ENCODE measurements around the gene LRP6.

The LRP6 gene

DNA sequence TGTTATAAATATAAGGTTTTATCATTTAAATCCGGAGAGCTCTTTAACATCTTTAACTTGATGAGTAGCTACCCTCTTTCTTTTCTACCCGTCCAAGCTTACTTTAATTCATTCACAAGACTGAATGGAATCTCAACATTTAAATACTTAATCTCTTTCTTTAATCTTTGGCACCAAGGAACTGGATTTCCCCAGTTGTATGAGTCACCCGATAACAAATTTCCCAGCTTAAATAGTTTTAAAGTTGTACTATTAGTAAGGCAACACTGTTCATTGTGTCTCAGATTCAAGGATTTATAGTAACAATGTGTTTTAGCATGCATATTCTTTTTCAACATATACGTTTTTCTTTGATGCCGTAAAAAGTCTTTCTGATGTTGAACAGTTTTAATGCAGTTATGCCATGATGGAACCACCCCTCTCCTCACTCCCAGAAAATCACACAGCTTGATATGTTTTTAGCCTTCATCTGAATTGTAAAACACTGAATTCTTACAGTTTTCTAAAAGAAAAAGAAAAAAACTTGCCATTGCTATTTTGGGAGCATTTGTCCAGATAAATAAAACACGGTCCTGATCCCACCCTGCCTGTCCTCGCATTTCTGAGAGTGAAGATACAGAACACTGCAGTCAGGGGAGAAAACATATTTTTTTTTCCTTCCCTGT, 16.0 kb upstream of the LRP6 start:
- H3K27me3 ChIP-seq (ENCODE audit: control insufficient read depth, insufficient read depth, low read length): no peaks in the 10 kb centered on the region
- no peak overlapping the region for H3K4me3 ChIP-seq (ENCODE audit: low read length)
- H3K4me1 ChIP-seq (ENCODE audit: control insufficient read depth, low read depth, low read length): peaks cover 30% of the 10 kb centered on the region
- no peaks in the 10 kb centered on the region for H3K36me3 ChIP-seq (ENCODE audit: control insufficient read depth, low read depth, low read length)
- H3K9ac ChIP-seq (ENCODE audit: low read length): no peak overlapping the region
- H3K27ac ChIP-seq (ENCODE audit: low read length): no peak overlapping the region
- no peaks in the 10 kb centered on the region for H3K9me3 ChIP-seq (ENCODE audit: control insufficient read depth, low read depth, low read length)

DNA sequence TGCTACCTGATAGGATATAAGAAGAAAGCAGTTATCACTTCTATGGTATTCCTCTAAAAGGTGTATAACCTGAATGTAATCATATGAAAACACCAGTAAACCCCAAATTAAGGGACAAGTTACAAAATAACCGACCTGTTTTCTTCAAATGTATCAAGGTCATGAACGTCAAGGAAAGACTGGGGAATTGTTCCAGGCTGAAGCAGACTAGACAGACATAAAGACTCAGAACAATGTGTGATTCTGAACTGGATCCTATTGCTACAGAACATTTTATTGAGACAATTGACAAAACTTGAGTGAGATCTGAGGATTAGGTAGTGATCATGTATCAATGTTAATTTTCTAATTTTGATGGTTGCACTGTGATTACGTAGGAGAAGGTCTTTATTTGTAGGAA, 15.4 kb upstream of the LRP6 start:
- H3K4me3 ChIP-seq (ENCODE audit: low read length): no peak overlapping the region
- H3K9me3 ChIP-seq (ENCODE audit: control insufficient read depth, low read depth, low read length): no peaks in the 10 kb centered on the region
- no peaks in the 10 kb centered on the region for H3K36me3 ChIP-seq (ENCODE audit: control insufficient read depth, low read depth, low read length)
- no peaks in the 10 kb centered on the region for H3K27me3 ChIP-seq (ENCODE audit: control insufficient read depth, insufficient read depth, low read length)
- H3K9ac ChIP-seq (ENCODE audit: low read length): no peak overlapping the region
- H3K27ac ChIP-seq (ENCODE audit: low read length): no peak overlapping the region
- peaks cover 30% of the 10 kb centered on the region for H3K4me1 ChIP-seq (ENCODE audit: control insufficient read depth, low read depth, low read length)

DNA sequence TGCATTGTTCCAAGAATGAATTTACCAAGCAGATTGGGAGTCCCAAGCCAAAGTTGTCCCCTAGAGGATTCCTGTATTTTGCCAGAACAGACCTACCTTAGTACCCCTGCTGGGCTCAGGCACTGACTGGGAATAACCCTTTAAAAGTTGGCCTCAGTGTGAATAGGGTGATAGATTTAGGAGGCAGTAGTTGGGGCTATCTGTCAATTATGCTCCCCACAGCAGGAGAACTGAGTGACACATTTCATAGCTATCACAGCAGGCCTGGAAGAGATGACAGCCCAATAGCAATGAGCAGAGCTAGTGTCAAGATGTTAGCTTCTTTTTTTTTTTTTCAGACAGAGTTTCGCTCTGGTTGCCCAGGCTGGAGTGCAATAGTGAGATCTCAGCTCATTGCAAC, 14.3 kb upstream of the LRP6 start:
- Histone ChIP-seq H3K4me3 (ENCODE audit: low read length) (no peak overlapping the region), H3K36me3 (ENCODE audit: control insufficient read depth, low read depth, low read length) (no peaks in the 10 kb centered on the region), H3K27ac (ENCODE audit: low read length) (no peak overlapping the region), H3K4me1 (ENCODE audit: control insufficient read depth, low read depth, low read length) (peaks cover 30% of the 10 kb centered on the region), H3K9me3 (ENCODE audit: control insufficient read depth, low read depth, low read length) (no peaks in the 10 kb centered on the region), H3K9ac (ENCODE audit: low read length) (no peak overlapping the region), H3K27me3 (ENCODE audit: control insufficient read depth, insufficient read depth, low read length) (no peaks in the 10 kb centered on the region)

DNA sequence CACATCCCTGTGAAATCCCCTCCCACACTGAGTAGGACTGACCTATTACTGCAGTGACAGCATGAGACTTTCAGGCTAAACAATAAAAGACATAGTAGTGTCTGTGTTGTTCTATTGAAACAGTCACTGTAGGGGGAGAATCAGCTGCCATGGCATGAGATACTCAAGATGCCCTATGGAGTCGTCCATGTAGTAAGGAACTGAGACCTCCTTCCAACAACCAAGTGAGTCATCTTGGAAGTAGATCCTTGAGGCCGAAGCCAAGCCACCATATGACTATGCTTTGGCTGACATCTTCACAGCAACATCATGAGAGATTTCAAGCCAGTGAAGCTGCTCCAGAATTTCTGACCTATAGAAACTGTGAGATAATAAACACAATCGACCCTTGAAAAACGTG, 12.1 kb upstream of the LRP6 start:
- H3K4me1 ChIP-seq (ENCODE audit: control insufficient read depth, low read depth, low read length): peaks cover 25% of the 10 kb centered on the region
- H3K9ac ChIP-seq (ENCODE audit: low read length): no peak overlapping the region

DNA sequence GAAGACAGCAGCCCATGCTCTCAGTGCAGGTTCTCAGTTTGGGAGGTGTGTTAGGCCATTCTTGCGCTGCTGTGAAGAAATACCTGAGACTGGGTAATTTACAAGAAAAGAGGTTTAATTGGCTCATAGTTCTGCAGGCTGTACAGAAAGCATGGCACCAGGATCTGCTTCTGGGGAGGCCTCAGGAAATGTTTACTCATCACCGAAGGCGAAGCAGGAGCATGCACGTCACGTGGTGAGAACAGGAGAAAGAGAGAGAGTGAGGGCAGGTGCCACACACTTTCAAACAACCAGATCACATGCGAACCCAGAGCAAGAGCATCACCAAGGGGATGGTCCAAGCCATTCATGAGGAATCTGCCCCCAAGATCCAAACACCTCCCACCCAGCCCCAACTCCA, 9.0 kb upstream of the LRP6 start:
- Histone ChIP-seq H3K27ac (ENCODE audit: low read length) (no peak overlapping the region), H3K27me3 (ENCODE audit: control insufficient read depth, insufficient read depth, low read length) (no peaks in the 10 kb centered on the region), H3K9me3 (ENCODE audit: control insufficient read depth, low read depth, low read length) (no peaks in the 10 kb centered on the region), H3K4me3 (ENCODE audit: low read length) (no peak overlapping the region), H3K9ac (ENCODE audit: low read length) (no peak overlapping the region), H3K36me3 (ENCODE audit: control insufficient read depth, low read depth, low read length) (no peaks in the 10 kb centered on the region), H3K4me1 (ENCODE audit: control insufficient read depth, low read depth, low read length) (peaks cover 11% of the 10 kb centered on the region)

More for the DNA sequence above, 12.1 kb upstream of the LRP6 start:
- Histone ChIP-seq H3K4me3 (ENCODE audit: low read length) (no peak overlapping the region), H3K27me3 (ENCODE audit: control insufficient read depth, insufficient read depth, low read length) (no peaks in the 10 kb centered on the region), H3K36me3 (ENCODE audit: control insufficient read depth, low read depth, low read length) (no peaks in the 10 kb centered on the region), H3K27ac (ENCODE audit: low read length) (no peak overlapping the region), H3K9me3 (ENCODE audit: control insufficient read depth, low read depth, low read length) (no peaks in the 10 kb centered on the region)

DNA sequence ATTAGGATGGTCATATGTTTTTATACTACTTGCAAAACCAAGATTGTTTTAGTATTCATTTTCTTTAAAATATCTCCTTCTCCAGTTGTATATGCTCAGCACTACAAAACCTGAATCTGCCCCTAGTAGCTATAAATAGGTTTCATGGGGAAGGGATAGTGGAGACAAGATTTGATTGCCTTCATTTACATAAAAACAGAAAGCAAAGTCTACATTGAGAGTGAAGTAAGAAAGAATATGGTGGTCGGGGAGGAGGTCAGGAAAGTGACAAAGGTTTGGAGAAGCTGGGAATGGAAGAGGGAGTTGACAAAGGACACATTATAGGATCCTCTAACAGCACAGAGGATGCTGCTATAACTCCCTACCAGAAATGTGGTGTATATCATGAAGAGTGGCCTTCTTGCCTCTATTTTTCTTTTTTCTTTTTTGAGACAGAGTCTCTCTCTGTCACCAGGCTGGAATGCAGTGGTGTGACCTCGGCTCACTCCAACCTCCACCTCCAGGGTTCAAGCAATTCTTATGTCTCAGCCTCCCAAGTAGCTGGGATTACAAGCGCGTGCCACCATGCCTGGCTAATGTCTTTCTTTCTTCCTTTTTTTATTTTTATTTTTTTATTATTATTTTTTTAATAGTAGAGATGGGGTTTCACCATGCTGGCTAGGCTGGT, 6.6 kb upstream of the LRP6 start:
- no peak overlapping the region for H3K4me3 ChIP-seq (ENCODE audit: low read length)
- H3K27me3 ChIP-seq (ENCODE audit: control insufficient read depth, insufficient read depth, low read length): no peaks in the 10 kb centered on the region
- H3K36me3 ChIP-seq (ENCODE audit: control insufficient read depth, low read depth, low read length): no peaks in the 10 kb centered on the region
- peaks cover 13% of the 10 kb centered on the region for H3K4me1 ChIP-seq (ENCODE audit: control insufficient read depth, low read depth, low read length)
- H3K27ac ChIP-seq (ENCODE audit: low read length): no peak overlapping the region
- no peaks in the 10 kb centered on the region for H3K9me3 ChIP-seq (ENCODE audit: control insufficient read depth, low read depth, low read length)
- no peak overlapping the region for H3K9ac ChIP-seq (ENCODE audit: low read length)

DNA sequence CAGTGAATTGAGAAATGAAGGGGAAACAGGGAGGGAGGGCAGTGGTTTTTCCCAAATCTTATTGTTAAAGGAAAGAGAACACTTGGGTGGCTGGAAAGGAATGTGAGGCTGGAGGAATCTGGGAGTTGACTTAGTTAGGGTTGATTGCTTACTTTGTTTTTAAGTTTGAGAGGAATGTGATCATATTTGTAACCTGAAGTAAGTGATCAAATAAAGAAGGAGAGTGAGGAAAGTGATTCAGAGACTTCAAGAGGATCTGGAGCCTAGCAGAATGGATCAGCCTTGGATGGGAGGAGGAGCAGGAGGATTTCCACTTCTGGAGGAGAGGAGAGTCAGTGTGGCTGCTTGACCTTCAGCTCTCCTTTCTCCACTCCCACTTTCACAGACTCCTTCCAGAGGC, 6.0 kb upstream of the LRP6 start:
- peaks cover 13% of the 10 kb centered on the region for H3K4me1 ChIP-seq (ENCODE audit: control insufficient read depth, low read depth, low read length)
- H3K27ac ChIP-seq (ENCODE audit: low read length): no peak overlapping the region
- H3K4me3 ChIP-seq (ENCODE audit: low read length): no peak overlapping the region
- H3K27me3 ChIP-seq (ENCODE audit: control insufficient read depth, insufficient read depth, low read length): no peaks in the 10 kb centered on the region
- no peaks in the 10 kb centered on the region for H3K36me3 ChIP-seq (ENCODE audit: control insufficient read depth, low read depth, low read length)
- no peak overlapping the region for H3K9ac ChIP-seq (ENCODE audit: low read length)
- no peaks in the 10 kb centered on the region for H3K9me3 ChIP-seq (ENCODE audit: control insufficient read depth, low read depth, low read length)

DNA sequence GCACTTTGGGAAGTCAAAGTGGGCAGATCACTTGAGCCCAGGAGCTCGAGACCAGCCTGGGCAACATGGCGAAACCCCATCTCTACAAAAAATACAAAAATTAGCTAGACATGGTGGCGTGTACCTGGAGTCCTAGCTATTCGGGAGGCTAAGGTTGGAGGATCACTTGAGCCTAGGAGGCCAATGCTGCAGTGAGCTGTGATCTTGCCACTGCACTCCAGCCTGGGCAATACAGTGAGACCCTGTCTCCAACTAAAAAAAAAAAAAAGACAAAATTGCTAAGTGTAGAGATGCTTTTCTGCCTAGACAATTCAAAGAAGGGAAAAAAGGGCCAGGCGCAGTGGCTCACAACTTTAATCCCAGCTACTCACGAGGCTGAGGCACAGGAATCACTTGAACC, 3.4 kb upstream of the LRP6 start:
- no peak overlapping the region for H3K27ac ChIP-seq (ENCODE audit: low read length)
- H3K9ac ChIP-seq (ENCODE audit: low read length): no peak overlapping the region
- H3K36me3 ChIP-seq (ENCODE audit: control insufficient read depth, low read depth, low read length): no peaks in the 10 kb centered on the region
- H3K4me1 ChIP-seq (ENCODE audit: control insufficient read depth, low read depth, low read length): peaks cover 13% of the 10 kb centered on the region
- no peak overlapping the region for H3K4me3 ChIP-seq (ENCODE audit: low read length)
- H3K9me3 ChIP-seq (ENCODE audit: control insufficient read depth, low read depth, low read length): no peaks in the 10 kb centered on the region
- H3K27me3 ChIP-seq (ENCODE audit: control insufficient read depth, insufficient read depth, low read length): no peaks in the 10 kb centered on the region

DNA sequence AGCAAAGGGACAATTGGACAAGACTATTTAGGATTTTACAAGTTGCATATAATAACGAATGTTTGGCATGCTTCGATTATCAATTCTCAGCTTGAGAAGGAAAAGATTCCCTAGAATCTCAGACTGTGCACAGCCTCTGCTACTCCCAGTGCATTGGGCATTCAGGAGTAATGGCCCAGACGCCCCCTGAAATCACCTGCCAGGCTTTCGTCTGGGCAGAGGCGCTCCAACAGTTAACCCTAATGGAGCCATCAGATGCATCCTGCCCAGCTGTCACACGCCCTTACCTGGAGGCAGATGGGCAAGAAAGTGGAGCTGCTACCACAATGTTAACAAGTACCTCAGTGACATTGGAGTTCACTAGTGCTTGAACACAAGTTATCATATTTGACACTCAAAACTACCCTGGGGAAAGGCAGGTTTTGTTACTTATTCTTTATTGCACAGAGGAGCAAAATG, 927 bp upstream of the LRP6 start:
- Histone ChIP-seq H3K9ac (ENCODE audit: low read length) (peak overlapping the region; percentile 96), H3K36me3 (ENCODE audit: control insufficient read depth, low read depth, low read length) (no peaks in the 10 kb centered on the region), H3K27me3 (ENCODE audit: control insufficient read depth, insufficient read depth, low read length) (no peaks in the 10 kb centered on the region), H3K4me1 (ENCODE audit: control insufficient read depth, low read depth, low read length) (peaks cover 18% of the 10 kb centered on the region), H3K4me3 (ENCODE audit: low read length) (peak overlapping the region; percentile 99), H3K27ac (ENCODE audit: low read length) (peak overlapping the region; percentile 99), H3K9me3 (ENCODE audit: control insufficient read depth, low read depth, low read length) (no peaks in the 10 kb centered on the region)

DNA sequence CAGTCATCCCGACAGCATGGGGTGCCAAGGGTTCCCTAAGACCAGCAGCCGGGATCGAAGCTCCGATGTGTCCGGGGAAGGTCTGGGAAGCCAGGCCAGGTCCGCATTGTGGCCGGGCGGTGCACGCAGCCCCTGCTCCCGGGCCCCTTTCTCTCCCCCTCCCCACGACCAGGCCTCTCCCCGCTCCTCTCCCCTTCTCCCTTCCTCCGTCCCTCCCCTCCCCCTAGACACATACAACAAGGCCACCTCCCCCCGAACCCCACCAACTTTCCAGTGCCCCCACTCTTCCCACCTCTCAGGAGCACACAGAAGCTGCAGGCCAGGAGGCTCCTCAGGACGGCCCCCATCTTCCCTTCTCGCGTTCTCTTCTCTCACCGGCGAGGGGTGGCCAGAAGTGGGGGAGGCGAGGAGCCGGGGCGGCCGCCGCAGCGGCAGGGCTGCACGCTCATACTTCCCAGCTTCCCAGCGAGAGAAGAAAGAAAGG, 413 bp downstream of the LRP6 start:
- no peaks in the 10 kb centered on the region for H3K36me3 ChIP-seq (ENCODE audit: control insufficient read depth, low read depth, low read length)
- peak overlapping the region; percentile 96 for H3K9ac ChIP-seq (ENCODE audit: low read length)
- peak overlapping the region; percentile 99 for H3K4me3 ChIP-seq (ENCODE audit: low read length)
- peak overlapping the region; percentile 99 for H3K27ac ChIP-seq (ENCODE audit: low read length)
- peaks cover 16% of the 10 kb centered on the region for H3K4me1 ChIP-seq (ENCODE audit: control insufficient read depth, low read depth, low read length)
- H3K9me3 ChIP-seq (ENCODE audit: control insufficient read depth, low read depth, low read length): no peaks in the 10 kb centered on the region
- no peaks in the 10 kb centered on the region for H3K27me3 ChIP-seq (ENCODE audit: control insufficient read depth, insufficient read depth, low read length)

DNA sequence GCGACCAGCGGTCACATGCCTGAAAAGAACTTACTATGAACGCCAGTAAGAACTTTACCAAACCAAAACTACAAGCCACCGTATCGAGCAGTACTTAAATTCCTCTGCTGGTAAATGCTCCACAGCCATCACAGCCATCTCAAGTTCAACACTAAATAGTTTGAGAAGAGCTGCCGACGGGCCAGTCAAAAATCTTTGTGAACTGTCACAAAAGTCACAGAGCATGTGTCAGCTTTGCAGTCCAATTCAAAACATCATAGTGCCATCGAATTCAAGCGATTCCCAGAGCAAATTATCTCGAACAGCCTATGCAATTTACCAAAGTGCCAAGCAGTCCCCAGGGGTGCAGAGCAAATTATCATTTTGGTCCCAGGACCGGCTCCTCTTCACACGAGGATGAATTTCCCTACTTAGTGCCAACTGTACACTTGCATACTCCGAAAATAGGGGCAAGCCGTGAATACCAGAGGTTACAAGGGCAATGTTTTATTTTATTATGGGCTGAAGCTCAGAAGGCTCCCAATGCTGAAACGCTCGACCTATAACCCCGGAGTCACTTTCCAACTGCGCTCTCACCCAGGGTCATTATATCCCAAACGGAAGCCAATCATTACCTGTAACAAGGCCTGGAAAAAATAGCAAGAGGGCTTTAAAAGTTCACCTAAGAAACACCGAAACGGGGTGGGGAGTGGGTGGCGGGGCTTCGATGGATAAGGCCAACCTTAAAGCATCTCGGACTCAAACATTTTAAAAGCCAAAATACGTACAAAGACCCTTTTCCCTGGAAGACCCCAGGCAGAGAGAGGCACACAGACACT, 1.1 kb downstream of the LRP6 start:
- Histone ChIP-seq H3K9ac (ENCODE audit: low read length) (peak overlapping the region; percentile 96), H3K36me3 (ENCODE audit: control insufficient read depth, low read depth, low read length) (no peaks in the 10 kb centered on the region), H3K27ac (ENCODE audit: low read length) (peak overlapping the region; percentile 99), H3K4me1 (ENCODE audit: control insufficient read depth, low read depth, low read length) (peaks cover 14% of the 10 kb centered on the region), H3K4me3 (ENCODE audit: low read length) (peak overlapping the region; percentile 99), H3K27me3 (ENCODE audit: control insufficient read depth, insufficient read depth, low read length) (no peaks in the 10 kb centered on the region), H3K9me3 (ENCODE audit: control insufficient read depth, low read depth, low read length) (no peaks in the 10 kb centered on the region)

Data from iPS-18a (cell line).